PFSK-1 (cell line): Measurements from ENCODE around the gene ABLIM2.

Experiments
- POLR2AphosphoS5 ChIP-seq: IDR thresholded peaks from 2 replicates; pipeline ENCODE4 v1.6.1; 2012; ENCODE audit warnings: low read depth, mild to moderate bottlenecking, control low read depth, low read length, moderate library complexity
- REST ChIP-seq, 2 experiments: IDR thresholded peaks; 2 replicates each; pipeline versions ENCODE4 v1.6.1 to v1.8.0; 2011 to 2012; ENCODE audit warnings: low read depth in 2 of 2, low read length in 2 of 2, control low read depth in 1 of 2, inconsistent platforms in 1 of 2, mild to moderate bottlenecking in 1 of 2, moderate library complexity in 1 of 2; ENCODE audit not compliant: insufficient read depth in 1 of 2
- SIN3A ChIP-seq: IDR thresholded peaks from 2 replicates; pipeline ENCODE4 v1.6.1; 2012; ENCODE audit warnings: mild to moderate bottlenecking, low read length, moderate library complexity, borderline replicate concordance; ENCODE audit not compliant: insufficient read depth
- TAF1 ChIP-seq: IDR thresholded peaks from 2 replicates; pipeline ENCODE4 v1.6.1; 2012; ENCODE audit warnings: low read length, control low read depth, borderline replicate concordance; ENCODE audit not compliant: insufficient read depth

GRCh38 chr4:8009097-8009496 is 149.5 kb downstream of the ABLIM2 start:
- TF ChIP-seq POLR2AphosphoS5 (no peak), REST (IDR thresholded peaks at IDR 0.05; ENCODE audit: insufficient read depth in 1 of 2, low read depth in 2 of 2, low read length in 2 of 2) (no peak), SIN3A (no peak), TAF1 (no peak)
